ENCODE results near the gene TTLL13.
"Not testable (repeated sequence)": the region's sequence is repeated elsewhere in the genome, so short reads cannot be mapped to it uniquely, and the experiment has no call there.

The TTLL13 gene

DNA sequence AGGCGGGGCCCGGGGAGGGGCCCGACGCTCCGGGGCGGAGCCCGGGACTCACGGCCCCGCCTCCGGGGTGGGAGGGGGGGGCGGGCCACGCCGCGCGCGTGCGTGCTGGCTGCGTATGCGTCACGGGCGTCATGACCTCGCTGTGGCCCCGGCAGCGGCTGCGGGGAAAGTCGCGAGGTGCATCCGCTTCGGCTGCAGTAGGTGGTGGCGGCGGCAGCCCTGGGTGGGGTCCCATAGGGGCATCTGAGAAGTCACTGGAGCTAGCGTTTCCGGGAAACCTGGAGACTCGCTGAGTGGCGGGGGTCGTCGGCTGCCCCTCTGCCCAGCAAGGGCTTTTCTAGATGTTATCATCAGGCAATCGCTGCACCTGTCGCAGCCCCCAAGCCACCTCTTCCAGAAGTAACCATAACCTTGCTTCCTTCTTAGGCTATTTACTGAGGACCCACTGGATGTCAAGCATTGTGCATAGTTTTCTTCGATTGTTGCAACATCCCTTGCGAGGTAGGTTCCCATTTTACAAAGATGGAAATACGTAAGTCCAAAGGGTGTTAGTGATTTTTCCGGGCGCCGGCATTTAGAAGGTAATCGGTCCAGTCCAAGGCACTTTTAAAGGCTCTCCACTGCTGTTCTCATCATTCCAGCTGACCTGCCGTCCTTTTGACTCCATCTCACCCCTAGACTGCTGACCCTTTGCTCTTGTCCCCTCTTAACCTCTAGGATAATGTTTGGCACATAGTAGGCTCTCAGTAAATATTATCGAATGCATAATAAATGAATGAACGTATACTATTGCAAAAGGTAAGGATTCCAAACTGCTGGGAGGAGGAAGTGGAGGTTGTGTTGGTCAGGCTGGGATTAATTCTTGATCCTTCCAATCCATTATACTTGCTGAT lies 15.0 kb upstream of the TTLL13 start, which contains the start of gene GDPGP1:
Gene GDPGP1 (plus strand): TSS at position 114 of the 893 bp plus-strand sequence. CDS start 6,700 bp downstream, outside the sequence.
- DNase-seq (ENCODE audit: low read depth in 2 of 2): no peak

DNA sequence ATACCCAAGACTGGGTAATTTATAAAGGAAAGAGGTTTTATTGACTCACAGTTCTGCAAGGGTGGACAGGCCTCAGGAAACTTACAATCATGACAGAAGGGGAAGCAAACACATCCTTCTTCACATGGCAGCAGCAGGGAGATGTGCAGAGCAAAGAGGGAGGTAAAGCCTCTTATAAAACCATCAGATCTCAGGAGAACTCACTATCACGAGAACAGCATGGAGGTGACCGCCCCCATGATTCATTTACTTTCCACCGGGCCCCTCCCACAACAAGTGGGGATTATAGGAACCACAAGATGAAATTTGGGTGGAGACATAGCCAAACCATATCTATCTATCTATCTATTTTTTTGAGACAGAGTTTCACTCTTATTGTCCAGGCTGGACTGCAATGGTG lies 10.0 kb upstream of the TTLL13 start:
- no peak for DNase-seq (ENCODE audit: low read depth in 2 of 2)

DNA sequence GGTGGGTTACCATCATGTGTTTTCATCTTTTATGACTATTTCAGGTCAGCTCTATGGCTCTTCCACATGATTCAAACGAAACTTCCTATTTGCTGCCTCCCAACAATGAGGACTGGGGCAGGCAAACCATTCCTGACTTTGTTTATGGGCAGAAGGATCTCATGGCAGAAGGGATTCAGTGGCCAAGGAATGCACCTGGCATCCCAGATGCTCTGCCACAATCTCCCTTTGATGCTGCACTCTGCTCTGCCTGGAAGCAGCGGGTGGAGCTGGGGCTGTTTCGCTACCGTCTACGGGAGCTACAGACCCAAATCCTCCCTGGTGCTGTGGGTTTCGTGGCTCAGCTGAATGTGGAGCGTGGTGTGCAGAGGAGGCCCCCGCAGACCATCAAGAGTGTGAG lies 8.5 kb upstream of the TTLL13 start:
- no peak for DNase-seq (ENCODE audit: low read depth in 2 of 2)

DNA sequence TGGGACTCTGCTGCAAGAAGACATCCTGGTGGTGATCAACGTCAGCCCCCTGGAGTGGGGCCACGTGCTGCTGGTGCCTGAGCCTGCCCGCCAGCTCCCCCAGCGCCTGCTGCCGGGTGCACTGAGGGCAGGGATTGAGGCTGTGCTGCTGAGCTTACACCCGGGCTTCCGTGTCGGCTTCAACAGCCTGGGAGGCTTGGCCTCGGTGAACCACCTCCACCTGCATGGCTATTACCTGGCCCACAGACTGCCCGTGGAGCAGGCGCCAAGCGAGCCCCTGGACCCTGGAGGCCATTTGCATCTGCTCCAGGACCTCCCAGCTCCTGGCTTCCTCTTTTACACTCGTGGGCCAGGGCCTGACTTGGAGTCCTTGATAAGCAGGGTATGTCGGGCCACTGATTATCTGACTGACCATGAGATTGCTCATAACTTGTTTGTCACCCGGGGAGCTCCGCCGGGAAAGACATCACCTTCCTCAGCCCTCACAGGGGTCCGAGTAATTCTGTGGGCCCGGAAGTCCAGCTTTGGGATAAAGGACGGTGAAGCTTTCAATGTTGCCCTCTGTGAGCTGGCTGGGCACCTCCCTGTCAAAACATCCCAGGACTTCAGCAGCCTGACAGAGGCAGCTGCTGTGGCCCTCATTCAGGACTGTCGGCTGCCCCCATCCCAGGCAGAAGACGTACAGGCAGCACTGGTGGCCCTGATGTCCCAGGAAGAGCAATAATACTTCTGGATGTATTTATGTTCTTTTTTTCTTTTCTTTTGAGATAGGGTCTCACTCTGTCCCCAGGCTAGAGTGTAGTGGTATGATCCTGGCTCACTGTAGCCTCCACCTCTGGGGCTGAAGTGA lies 7.8 kb upstream of the TTLL13 start:
- DNase-seq (ENCODE audit: low read depth in 2 of 2): no peak

DNA sequence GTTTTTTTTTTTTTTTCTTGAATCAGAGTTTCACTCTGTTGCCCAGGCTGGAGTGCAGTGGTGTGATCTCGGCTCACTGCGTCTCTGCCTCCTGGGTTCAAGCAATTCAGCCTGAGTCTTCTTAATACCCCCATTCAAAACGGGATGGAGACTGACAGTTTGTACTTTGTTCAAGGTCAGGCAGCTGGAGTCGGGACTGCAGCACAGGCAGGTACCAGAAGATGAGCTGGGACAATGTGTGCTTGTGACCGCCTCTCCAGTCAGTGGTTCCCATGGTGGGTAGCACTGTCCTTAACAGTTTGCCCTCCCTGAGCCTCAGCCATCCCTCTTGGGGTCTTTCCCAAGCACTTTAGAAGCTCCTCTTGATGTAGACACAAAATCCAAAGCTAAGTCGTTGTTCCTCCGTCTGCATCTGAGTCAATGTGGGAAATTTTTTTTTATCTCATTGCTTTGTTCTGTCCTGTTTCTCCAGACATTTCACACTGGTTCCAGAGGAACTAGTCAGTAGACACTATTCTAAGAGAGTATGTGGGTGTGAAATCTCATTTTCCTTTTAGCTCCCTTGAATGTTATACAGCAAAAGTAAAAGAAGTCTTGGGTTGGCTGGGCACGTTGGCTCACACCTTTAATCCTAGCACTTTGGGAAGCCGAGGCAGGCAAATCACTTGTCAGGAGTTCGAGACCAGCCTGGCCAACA lies 5.3 kb upstream of the TTLL13 start:
- DNase-seq (ENCODE audit: low read depth in 2 of 2): no peak

DNA sequence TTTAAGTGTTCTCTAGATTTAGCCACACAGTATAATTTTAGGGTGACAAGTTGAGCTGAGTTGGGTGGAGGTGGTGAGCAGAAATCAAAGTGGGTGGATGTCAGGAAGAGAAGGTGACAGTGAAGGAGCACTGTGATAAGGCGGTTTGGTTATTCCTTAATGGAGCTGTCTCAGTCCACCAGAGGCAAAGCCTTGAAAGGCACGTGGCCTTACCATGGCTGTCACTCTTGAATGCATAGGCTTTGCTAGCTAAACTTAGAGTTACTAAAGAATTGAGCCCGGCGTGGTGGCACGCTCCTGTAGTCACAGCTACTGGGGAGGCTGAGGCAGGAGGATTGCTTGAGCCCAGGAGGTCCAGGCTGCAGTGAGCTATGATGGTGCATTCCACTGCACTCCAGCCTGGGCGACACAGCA lies 560 bp upstream of the TTLL13 start:
- DNase-seq (ENCODE audit: low read depth in 2 of 2): no peak

- DNase-seq (ENCODE audit: low read depth in 2 of 2): no peak
These were observed 8.4 kb downstream of the TTLL13 start for GRCh38 chr15:90257776-90258175.

GRCh38 chr15:90259524-90259923 lies 10.2 kb downstream of the TTLL13 start:
- DNase-seq (ENCODE audit: low read depth in 2 of 2): no peak

GRCh38 chr15:90260731-90261130 lies 11.4 kb downstream of the TTLL13 start:
- DNase-seq (ENCODE audit: low read depth in 2 of 2): not testable (repeated sequence)

DNA sequence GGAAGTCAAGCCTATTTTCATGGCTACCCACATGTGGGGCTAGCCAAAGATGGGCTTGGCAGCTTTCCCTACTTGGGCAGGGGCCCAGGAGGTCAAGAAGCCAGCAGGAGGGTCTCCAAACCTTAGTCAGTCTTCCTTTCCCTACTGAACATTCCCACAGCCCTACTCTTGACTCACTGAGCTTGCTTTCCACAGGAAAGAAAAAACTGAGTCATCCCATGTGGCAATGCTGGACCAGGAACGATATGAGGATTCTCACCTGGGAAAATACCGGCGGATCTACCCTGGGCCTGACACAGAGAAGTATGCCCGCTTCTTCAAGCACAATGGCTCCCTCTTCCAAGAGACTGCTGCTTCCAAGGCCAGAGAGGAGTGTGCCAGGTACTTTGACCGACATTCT lies 12.5 kb downstream of the TTLL13 start:
- no peak for DNase-seq (ENCODE audit: low read depth in 2 of 2)

DNA sequence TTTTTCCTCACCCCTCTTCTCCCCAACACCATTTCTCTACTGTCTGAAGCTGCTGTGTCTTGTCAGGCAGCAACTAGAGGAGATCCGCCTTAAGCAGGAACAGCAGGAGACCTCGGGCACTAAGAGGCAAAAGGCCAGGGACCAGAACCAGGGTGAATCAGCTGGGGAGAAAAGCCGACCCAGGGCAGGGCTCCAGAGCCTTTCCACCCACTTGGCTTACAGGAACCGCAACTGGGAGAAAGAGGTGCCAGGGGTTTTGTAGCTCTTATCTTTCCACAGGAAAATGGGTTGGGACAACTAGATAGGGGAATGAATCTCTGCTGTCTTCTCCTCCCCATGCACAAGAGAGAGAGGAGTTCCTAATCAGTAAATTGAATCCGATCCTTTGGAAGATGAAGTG lies 13.1 kb downstream of the TTLL13 start:
- no peak for DNase-seq (ENCODE audit: low read depth in 2 of 2)

GRCh38 chr15:90264671-90265070 lies 15.3 kb downstream of the TTLL13 start:
- DNase-seq (ENCODE audit: low read depth in 2 of 2): no peak

DNA sequence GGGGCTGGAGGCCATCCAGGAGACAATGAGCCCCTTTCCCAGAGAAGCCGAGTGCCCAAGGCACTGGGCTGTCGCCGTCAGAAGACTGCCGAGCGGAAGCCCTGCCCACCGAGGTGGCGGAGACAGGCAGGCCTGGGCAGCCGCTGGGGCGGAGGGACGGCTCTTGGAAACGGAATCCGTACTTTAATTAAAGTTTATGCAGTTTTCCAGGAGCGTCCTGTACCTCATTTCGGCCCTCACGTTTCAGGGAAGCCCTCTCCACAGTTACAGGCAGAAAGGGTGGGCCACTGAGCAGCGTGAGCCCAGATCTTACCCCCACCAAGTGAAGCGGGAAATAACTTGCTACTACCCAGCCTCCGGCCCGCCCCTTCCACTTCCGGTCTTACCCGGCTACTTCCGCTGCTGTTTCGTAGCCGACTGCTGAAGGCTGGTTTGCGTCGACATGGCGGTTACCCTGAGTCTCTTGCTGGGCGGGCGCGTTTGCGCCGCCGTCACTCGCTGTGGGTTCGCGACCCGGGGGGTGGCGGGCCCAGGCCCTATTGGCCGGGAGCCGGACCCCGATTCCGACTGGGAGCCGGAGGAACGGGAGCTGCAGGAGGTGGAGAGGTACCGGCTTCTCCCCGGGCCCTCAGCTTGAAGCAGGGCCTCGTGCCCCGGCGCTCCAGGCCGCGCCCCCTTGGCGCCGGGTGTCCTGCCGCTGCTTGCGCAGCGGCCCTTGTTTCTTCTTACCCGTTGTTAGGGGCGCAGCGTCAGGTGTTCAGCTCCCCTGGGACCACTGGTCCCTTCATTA lies 16.1 kb downstream of the TTLL13 start, which contains the start of gene NGRN:
Gene NGRN (plus strand): TSS at position 402 of the 790 bp plus-strand sequence. CDS start 41 bp downstream, at position 443.
- peak; percentile 57 to 62 for DNase-seq (ENCODE audit: low read depth in 2 of 2)

GRCh38 chr15:90266061-90266431 lies 16.7 kb downstream of the TTLL13 start:
- no peak for DNase-seq (ENCODE audit: low read depth in 2 of 2)

DNA sequence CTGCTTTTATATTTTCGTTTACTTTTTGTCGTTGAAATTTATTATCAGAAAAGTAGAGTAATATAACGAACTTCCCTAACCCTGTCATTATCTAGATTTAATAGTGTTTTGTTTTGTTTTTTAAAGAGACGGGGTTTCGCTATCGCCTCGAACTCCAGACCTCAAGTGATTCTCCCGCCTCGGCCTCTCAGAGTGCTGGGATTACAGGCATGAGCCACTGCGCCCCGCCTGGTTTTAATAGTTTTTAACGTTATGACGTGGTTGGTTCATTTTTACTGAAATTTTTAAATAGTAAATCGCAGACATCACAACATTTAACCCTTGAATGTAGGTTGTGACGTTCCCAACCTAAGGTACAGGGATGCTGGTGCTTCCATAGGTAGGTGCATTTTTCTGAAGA lies 17.1 kb downstream of the TTLL13 start:
- DNase-seq (ENCODE audit: low read depth in 2 of 2): no peak

- DNase-seq (ENCODE audit: low read depth in 2 of 2): no peak
These were observed 19.1 kb downstream of the TTLL13 start for GRCh38 chr15:90268415-90268814.

GRCh38 chr15:90270502-90271150 lies 21.3 kb downstream of the TTLL13 start:
- DNase-seq (ENCODE audit: low read depth in 2 of 2): no peak

GRCh38 chr15:90271459-90272166 lies 22.3 kb downstream of the TTLL13 start:
- no peak for DNase-seq (ENCODE audit: low read depth in 2 of 2)

GRCh38 chr15:90278467-90278866 lies 29.1 kb downstream of the TTLL13 start:
- not testable (repeated sequence) for DNase-seq (ENCODE audit: low read depth in 2 of 2)

GRCh38 chr15:90280743-90281142 lies 31.4 kb downstream of the TTLL13 start:
- not testable (repeated sequence) for DNase-seq (ENCODE audit: low read depth in 2 of 2)

All from fibroblast of skin of left biceps (primary cell).